ENCODE data around the gene NDUFB5. TPM values are rescaled to one million over a fixed set of nuclear protein-coding genes. Genes with fewer than 3 reads are reported as not detected.

NDUFB5 gene
- polyA plus RNA-seq, 1 donor from 2014 or later = 272 TPM

DNA sequence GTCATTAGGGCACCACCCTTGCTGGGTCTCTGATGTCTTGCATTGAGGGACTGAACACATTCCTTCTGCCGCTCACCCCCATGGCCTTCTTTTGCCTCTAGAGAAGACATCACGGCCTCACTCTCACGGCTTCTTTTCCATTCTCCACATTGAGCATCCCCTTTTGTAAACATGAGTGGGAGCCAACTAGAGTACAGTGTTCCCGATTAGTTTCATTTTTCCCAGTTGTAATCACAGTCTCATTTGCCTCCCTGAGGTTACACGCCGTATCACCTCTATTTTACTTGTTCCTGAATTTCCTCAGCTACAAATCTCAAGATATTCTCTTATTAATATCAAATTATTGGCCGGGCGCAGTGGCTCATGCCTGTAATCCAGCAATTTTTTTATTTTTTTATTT lies 65.7 kb downstream of the NDUFB5 start:
- no peaks in the 10 kb centered on the region for H3F3A ChIP-seq (ENCODE audit: insufficient read depth, low read length, poor library complexity, severe bottlenecking)
- H4K20me1 ChIP-seq (ENCODE audit: insufficient read depth) = no peaks in the 10 kb centered on the region
- no peaks in the 10 kb centered on the region for H3K79me2 ChIP-seq (replicated peaks; ENCODE audit: insufficient read depth, low read length)

DNA sequence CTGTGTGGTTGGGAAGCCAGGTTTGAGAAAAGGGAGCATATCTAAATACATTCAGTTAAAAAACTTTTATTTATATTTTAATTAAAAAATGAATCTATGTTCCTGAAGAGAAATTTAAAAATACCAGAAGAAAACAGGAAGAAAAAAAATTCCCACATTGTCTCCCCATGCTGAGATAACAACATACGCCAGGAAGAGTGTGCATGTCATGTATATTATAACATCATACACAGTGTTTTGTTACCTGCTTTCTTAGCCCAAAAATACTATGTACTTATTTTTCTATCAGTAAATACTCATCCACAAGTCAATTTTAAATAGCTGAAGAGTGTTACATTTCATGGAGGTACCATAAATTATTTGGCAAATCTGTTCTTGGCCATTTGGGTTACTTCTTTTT lies 66.7 kb downstream of the NDUFB5 start:
- Histone ChIP-seq H3K9ac (ENCODE audit: low read length) (no peak overlapping the region), H3K9me3 (ENCODE audit: low read length) (no peaks in the 10 kb centered on the region), H3K4me2 (ENCODE audit: low read length) (no peak overlapping the region), H3K9me2 (ENCODE audit: insufficient read depth, low read length) (no peaks in the 10 kb centered on the region), H3K27ac (ENCODE audit: low read length) (no peak overlapping the region), H2AFZ (ENCODE audit: low read depth, low read length) (no peak overlapping the region), H3K36me3 (ENCODE audit: insufficient read depth, low read length) (no peaks in the 10 kb centered on the region), H4K20me1 (ENCODE audit: insufficient read depth) (no peaks in the 10 kb centered on the region), H3K4me3 (ENCODE audit: low read length) (no peak overlapping the region), H3K27me3 (ENCODE audit: insufficient read depth, low read depth, low read length) (no peaks in the 10 kb centered on the region), H3K79me2 (replicated peaks; ENCODE audit: insufficient read depth, low read length) (no peaks in the 10 kb centered on the region), H3F3A (ENCODE audit: insufficient read depth, low read length, poor library complexity, severe bottlenecking) (no peaks in the 10 kb centered on the region)
- TF ChIP-seq SMC3 (conservative IDR thresholded peaks at IDR 0.05; ENCODE audit: poor library complexity) (no peak), TAF1 (IDR thresholded peaks at IDR 0.05; ENCODE audit: low read depth) (no peak), EP300 (conservative IDR thresholded peaks at IDR 0.05; ENCODE audit: poor library complexity, severe bottlenecking) (no peak), MXI1 (conservative IDR thresholded peaks at IDR 0.05; ENCODE audit: poor library complexity, severe bottlenecking) (no peak), POLR2AphosphoS5 (IDR thresholded peaks at IDR 0.05) (no peak), RAD21 (conservative IDR thresholded peaks at IDR 0.05) (no peak), EZH2 (IDR thresholded peaks at IDR 0.05; ENCODE audit: borderline replicate concordance, insufficient read depth, low read length, poor library complexity, severe bottlenecking) (no peak)
- TF ChIP-seq, protein P1, sequence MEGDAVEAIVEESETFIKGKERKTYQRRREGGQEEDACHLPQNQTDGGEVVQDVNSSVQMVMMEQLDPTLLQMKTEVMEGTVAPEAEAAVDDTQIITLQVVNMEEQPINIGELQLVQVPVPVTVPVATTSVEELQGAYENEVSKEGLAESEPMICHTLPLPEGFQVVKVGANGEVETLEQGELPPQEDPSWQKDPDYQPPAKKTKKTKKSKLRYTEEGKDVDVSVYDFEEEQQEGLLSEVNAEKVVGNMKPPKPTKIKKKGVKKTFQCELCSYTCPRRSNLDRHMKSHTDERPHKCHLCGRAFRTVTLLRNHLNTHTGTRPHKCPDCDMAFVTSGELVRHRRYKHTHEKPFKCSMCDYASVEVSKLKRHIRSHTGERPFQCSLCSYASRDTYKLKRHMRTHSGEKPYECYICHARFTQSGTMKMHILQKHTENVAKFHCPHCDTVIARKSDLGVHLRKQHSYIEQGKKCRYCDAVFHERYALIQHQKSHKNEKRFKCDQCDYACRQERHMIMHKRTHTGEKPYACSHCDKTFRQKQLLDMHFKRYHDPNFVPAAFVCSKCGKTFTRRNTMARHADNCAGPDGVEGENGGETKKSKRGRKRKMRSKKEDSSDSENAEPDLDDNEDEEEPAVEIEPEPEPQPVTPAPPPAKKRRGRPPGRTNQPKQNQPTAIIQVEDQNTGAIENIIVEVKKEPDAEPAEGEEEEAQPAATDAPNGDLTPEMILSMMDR (IDR thresholded peaks at IDR 0.05; ENCODE audit: poor library complexity, severe bottlenecking) = no peak
- TF ChIP-seq, protein P2, sequence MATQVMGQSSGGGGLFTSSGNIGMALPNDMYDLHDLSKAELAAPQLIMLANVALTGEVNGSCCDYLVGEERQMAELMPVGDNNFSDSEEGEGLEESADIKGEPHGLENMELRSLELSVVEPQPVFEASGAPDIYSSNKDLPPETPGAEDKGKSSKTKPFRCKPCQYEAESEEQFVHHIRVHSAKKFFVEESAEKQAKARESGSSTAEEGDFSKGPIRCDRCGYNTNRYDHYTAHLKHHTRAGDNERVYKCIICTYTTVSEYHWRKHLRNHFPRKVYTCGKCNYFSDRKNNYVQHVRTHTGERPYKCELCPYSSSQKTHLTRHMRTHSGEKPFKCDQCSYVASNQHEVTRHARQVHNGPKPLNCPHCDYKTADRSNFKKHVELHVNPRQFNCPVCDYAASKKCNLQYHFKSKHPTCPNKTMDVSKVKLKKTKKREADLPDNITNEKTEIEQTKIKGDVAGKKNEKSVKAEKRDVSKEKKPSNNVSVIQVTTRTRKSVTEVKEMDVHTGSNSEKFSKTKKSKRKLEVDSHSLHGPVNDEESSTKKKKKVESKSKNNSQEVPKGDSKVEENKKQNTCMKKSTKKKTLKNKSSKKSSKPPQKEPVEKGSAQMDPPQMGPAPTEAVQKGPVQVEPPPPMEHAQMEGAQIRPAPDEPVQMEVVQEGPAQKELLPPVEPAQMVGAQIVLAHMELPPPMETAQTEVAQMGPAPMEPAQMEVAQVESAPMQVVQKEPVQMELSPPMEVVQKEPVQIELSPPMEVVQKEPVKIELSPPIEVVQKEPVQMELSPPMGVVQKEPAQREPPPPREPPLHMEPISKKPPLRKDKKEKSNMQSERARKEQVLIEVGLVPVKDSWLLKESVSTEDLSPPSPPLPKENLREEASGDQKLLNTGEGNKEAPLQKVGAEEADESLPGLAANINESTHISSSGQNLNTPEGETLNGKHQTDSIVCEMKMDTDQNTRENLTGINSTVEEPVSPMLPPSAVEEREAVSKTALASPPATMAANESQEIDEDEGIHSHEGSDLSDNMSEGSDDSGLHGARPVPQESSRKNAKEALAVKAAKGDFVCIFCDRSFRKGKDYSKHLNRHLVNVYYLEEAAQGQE (IDR thresholded peaks at IDR 0.05; ENCODE audit: borderline replicate concordance) = no peak

More for the DNA sequence above, 65.7 kb downstream of the NDUFB5 start:
- H3K27ac ChIP-seq (ENCODE audit: low read length) = no peak overlapping the region
- H3K36me3 ChIP-seq (ENCODE audit: insufficient read depth, low read length) = no peaks in the 10 kb centered on the region
- H3K4me2 ChIP-seq (ENCODE audit: low read length) = no peak overlapping the region
- H3K9me2 ChIP-seq (ENCODE audit: insufficient read depth, low read length) = no peaks in the 10 kb centered on the region
- H3K9me3 ChIP-seq (ENCODE audit: low read length) = no peaks in the 10 kb centered on the region
- H3K4me3 ChIP-seq (ENCODE audit: low read length) = no peak overlapping the region
- no peaks in the 10 kb centered on the region for H3K27me3 ChIP-seq (ENCODE audit: insufficient read depth, low read depth, low read length)
- H3K9ac ChIP-seq (ENCODE audit: low read length) = no peak overlapping the region
- no peak overlapping the region for H2AFZ ChIP-seq (ENCODE audit: low read depth, low read length)
- TF ChIP-seq MXI1 (conservative IDR thresholded peaks at IDR 0.05; ENCODE audit: poor library complexity, severe bottlenecking) (no peak), RAD21 (conservative IDR thresholded peaks at IDR 0.05) (no peak), EZH2 (IDR thresholded peaks at IDR 0.05; ENCODE audit: borderline replicate concordance, insufficient read depth, low read length, poor library complexity, severe bottlenecking) (no peak), EP300 (conservative IDR thresholded peaks at IDR 0.05; ENCODE audit: poor library complexity, severe bottlenecking) (no peak), POLR2AphosphoS5 (IDR thresholded peaks at IDR 0.05) (no peak)
- TF ChIP-seq, protein P2 (IDR thresholded peaks at IDR 0.05; ENCODE audit: borderline replicate concordance) = no peak
